LoVo (cell line): ENCODE data around the gene POLN.

ENCODE experiments used
- DNase-seq: peaks from one replicate; pipeline ENCODE4 v3.0.0-alpha.2; 2016; ENCODE audit warnings: low spot score

Gene POLN

DNA sequence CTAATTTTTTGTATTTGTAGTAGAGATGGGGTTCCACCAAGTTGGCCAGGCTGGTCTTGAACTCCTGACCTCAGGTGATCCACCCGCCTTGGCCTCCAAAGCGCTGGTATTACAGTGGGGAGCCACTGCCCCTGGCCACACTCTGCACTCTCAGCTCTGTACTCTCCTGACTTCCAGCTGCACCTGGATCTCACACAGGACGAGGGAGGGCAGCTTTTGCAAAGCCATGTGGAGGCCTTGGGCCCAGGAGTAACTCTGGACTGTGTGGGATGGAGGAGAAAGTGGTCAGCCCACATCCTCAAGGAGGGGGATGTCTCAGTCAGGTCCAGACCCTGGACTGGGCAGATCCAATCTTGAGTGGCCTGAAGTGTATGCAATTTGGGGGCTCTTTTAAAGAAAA lies 159.8 kb downstream of the POLN start:
- DNase-seq = no peak

DNA sequence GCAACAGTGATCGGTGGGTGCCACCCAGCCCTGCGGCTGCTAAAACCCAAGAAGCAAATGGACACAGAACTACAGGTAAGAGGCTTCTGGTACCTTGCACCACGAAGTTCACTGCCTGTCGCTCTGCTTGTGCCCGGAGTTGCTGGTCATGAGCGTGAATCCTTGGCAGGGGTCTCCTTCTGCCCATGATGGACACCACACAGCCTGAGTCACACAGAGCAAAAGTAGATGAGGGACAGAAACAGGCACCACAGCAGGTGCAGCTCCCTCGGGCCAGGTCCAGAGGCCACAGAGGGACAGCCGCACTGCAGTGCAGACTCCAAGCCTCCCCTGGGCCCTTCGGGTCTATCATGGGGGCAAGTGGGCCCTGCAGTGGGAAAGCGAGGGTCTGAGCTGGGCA lies 160.4 kb downstream of the POLN start:
- DNase-seq = no peak

DNA sequence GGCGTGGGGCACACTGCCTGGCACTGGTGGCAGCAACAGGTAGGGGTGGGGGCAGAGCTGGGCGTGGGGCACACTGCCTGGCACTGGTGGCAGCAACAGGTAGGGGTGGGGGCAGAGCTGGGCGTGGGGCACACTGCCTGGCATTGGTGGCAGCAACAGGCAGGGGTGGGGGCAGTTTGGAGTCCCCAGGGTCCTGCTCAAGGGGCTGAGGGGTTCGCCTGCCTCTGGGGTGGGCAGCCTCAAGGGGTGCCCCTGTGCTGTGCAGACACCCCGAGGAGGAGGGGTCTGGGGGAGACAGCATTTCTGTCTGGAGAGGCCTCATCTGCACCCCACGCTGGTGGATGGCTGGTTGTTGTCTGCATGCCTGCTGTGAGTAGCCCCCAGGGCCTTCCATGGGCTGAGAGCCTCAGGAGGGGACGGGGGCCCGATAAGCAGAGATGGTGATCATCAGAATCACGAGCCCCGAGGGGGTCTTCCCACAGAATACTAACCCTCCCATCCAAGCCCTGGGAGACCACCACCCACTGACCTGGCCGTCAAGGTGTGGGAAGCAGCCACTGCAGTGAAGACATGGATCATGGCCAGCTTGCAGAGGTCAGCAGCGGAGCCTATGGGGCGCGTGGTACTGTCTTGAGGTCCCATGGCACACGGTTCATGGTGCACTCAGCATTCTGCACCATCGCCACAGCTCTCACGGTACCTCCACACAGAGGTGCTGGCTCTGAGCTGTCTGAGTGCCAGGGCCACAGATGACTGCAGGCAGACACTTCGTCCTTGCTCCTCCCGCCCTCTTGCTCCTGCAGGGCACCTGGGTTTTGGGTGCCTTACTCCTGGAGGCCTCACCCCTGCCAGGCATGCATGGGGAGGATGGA lies 161.3 kb downstream of the POLN start:
- DNase-seq = no peak

DNA sequence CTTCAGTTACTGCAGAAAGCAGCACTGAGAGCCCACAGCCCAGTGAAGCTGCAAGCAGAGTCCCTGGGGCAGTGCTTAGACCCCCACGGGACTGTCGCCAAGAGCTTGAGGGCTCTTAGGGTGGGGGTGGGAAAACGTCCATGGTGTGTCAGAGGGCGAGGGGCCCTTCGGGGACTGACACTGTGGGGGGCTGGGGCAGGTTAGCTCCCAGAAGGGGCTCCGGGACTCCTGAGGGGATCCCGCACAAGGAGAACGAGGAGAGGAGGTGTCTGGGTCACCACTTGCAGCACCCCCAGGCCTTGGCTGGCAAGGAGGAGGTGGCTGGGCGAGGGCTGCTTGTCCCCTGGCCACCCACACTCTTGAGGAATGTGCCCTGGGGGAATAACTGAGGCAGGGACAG lies 162.0 kb downstream of the POLN start:
- DNase-seq = no peak

DNA sequence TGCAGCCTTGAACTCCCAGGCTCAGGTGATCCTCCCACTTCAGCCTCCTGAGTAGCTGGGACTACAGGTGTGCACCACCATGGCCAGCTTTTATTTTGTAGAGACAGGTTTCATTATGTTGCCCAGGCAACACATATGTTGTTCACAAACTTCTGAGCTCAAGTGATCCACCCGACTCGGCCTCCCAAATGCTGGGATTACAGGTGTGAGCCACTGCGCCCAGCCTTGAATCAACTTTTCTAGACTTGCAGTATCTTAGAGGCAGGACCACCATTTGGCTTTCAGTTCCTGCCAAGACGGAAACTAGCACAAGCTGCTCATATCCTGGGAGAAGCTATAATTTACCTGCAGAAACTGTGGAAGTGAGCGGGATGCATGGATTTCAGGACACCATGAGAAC lies 162.9 kb downstream of the POLN start:
- no peak for DNase-seq

DNA sequence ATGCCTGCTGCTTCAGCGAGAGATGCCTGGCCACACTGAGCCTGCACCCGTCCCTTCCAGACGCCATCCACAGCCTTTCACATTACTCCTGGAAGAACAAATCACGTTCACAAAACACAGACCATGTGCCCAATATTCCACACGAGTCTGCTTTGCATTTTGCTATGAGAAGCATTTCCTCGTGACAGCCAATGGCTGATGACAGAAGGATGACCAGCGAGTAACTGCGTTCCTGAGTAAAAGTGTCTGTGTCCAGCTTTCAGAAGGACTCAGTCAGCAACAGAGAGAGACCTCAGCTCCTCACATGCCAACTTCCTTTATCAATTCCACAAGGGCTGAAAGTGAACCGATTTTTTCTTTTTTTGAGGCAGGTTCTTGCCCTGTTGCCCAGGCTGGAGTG lies 163.3 kb downstream of the POLN start:
- no peak for DNase-seq

DNA sequence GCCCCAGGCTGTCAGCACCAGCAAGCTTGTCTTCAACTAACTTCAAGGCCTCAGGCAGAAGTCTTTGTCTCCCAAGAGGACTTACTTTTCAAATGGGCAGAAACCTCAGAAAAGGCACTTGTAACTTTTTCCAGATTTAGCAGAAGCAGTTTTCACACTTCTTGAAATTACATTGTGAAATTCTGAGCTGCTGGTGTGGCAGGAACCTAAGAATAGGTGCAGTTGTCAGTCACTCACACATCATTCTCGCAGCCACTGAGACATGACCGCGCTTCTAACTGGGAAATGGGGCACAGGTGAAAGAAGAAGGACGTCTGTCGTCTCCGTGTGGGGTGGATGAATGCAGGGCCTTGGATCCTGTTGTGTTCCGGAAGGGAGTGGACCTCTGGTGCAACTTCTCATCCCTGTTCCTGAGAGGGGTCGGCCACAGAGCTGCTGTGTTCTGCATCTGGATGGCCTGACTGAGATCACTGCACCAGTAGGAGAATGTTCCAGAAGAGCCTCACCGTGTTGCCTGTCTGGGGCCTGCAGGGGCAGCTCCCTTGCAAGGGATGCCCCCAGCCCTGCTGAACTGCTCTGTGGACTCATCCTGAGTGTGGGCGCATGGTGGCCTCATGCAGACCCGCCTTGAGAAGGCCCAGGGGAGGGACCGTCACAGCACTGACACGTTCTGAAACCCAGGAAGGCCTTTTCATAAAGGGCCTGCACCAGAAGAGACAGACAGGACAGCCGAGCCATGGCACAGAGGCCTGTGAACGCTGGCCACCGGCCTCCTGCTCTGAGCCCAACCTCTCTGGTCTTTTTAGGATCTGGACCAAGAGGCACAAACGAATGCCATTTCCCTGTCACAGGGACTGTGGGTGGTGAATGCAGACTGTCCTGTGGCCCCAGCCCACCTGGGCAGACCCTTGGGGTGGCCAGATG lies 164.1 kb downstream of the POLN start:
- no peak for DNase-seq

DNA sequence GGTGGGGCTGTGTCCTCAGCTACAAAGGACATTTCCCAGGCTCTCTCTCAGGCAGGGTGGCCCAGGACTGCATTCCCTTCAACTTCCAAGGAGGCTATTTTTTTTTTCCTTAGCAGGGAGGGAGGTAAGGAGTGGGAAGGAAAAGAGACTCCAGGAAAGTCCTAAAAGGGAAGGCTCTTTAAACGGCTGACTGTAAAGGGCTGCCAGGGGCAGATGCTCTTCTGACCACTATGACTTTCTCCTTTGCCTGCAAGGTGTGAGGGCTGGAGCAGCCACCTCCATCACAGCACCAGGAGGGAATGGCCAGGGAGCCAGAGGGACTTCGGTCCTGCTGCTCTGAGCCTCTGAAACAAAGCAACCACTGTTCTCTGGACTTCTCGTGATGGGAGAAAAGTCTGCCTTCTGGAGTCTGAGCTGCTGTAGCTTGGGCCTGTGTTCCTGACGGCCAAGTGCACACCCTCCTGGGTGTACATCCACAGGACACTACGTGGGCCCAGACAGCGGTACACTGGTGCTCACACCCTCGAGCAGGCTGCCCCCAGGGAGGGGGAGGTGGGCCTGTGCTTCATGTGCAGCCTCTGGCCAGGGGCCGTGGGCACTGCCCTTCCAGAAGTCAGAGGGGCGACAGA lies 164.9 kb downstream of the POLN start:
- DNase-seq = no peak

DNA sequence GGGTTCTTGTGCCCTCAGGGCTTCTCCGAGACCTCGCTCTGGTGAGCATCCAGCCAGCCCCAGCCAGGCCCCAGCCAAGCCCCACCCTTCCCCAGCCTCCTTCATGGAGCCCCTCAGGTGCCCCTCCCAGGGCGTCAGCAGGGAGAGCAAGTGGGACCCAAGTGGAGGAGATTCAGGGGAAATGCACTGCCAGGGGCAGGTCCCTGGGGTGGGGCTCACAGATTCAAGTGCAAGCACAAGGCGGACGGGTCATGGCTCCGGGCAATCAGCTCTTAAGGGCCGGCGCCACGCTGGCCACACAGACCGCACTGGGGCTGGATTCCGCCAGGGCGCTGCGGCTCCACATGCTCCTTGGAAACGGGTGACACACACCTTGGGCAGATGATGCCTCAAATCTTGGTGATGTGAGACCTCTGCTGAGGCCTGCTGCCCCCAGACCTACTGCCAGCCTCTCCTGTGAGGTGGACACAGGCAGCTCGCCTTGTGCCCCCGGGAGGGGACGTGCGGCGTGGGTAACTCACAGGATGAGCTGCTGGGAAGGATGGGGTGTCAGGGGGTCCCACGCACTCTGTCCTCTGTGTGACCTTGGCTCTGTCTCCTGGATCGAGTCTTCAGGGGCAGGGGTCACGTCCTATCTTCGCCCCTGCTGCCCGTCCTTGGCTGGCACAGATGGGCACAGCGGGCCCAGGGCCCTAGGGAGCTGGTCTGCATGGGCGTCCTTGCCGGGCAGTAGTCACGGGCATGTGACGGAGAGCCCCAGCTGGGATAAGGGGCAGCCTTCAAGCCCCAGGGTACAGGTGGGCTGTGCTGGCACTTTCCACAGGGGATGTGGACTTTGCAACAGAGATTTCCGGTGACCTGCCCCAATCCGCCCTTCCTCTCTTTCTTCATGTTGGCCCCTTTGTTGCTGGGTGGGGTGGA lies 165.7 kb downstream of the POLN start:
- no peak for DNase-seq

DNA sequence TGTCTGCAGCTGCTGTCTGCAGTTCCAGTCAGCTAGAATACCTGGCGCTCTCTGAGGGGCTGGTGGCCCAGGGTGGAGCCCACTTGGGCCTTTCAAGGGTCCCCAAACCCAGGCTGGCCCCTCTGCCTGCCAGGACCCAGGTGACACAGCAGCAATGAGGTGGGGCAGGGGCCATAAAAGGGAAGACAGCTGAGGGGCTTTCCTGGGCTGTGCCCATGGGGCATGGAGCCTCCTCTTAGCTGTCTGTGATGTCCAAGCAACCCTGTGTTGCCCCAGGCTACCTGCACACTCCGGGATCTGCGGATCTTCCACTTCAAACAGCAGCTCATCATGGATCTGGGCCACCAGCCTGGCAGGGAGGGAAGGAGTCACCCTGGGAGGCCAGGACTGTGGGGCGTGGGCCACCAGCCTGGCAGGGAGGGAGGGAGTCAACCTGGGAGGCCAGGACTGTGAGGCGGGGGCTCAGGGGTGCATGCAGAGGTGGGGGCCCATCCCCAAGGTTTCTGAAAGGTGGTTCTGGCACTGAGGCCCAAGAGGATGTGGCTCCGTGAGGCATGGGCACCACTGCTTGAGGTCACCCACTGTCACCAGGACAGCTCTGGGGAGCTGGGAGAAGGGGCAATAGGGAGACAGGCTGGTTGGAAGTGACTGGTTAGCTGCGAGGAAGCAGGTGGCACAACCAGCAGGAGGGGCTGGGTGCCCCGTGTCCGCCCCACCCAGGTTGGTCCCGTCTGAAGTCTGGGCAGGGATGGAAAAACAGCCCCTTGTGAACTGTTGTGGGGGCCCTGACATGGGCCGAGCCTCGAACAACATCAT lies 166.5 kb downstream of the POLN start:
- DNase-seq = no peak

DNA sequence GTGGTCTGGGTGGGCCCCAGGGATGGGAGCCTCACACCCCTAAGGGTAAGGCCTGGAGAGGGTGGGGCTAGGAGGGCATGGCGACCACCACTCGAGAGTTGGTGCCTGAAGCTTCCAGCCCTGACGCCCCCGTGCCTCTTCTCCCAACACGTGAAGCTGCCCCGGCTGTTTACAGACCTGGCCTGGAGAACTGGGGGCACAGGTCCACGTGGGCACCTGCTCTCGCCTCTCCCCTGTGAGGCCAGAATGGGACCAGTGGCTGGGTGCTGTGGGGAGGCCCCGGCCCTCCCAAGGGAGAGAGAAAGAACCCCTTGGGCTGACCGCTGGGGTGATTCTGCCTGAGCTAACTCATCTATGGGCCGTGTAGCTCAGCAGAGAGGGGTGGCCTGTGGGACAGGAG lies 167.3 kb downstream of the POLN start:
- no peak for DNase-seq

DNA sequence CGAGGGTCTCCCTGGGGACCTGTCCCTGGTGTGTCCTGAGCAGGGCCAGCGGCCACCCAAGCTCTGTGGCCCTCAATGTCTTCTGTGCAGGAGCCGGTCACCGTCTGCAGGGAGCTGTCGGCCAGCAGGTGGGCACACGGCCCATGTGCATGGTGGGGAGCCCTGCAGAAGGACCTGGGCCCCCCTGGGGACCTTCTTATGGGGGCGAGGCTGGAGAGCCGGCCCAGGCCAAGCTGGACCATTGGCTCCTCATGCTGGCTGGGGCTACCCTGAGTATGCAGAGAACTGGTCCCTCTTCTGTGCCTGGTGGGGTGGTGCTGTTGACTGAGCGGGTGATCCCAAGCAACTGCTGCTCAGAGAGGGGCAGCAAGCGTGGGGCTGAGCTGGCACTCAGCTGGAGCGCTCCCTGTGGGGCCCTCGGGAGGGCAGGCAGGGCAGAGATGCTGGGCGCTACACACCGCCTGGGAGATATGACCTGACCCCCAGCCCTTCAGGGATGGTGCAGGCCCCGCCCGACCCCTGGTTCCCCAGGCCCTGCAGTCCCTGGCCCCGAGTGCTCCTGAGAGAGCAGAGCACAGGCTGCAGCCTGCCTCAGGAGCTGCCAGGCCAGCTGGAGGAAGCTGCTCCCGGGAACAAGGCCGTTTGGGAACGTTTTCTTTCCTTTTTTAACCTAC lies 168.0 kb downstream of the POLN start:
- DNase-seq = no peak

DNA sequence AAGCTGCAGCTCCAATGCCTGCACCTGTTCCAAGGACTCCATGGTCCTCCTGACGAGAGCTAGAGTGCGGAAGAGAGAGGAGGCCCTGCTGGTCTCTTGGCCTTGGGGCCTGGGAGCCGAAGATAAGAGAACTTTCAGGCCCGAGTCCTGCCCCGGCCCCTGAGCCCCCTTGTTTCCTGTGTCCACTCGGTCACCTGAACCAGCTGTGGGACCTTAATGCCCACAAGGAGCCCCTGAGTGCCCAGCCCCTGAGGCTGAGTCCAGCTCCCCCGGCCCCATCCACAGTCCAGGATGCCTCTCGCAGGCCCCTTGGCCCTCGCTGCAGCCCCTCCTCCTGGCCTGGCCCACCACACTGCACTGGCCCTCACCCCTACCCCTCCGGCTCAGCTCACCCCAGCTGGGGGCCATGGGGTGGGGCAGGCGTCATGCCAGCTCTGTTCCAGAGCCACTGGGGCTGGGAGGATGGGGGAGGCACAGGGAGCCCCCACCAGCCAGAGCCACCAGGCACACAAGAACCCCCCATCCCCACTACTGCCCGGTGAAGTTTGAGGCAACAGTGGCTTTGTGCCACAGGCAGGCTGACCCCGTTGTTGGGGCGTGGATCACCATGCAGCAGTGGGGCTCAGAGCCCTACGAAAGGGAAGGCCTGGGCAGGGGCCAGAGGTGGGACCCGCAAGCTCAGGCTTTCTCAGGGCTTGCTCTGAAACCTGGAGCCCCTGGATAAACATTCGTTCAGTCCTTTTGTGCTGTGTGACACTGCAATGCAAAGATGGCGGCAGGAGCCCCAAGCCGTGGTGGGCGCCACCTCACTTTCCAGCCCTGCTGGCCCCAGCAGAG lies 168.7 kb downstream of the POLN start:
- no peak for DNase-seq

DNA sequence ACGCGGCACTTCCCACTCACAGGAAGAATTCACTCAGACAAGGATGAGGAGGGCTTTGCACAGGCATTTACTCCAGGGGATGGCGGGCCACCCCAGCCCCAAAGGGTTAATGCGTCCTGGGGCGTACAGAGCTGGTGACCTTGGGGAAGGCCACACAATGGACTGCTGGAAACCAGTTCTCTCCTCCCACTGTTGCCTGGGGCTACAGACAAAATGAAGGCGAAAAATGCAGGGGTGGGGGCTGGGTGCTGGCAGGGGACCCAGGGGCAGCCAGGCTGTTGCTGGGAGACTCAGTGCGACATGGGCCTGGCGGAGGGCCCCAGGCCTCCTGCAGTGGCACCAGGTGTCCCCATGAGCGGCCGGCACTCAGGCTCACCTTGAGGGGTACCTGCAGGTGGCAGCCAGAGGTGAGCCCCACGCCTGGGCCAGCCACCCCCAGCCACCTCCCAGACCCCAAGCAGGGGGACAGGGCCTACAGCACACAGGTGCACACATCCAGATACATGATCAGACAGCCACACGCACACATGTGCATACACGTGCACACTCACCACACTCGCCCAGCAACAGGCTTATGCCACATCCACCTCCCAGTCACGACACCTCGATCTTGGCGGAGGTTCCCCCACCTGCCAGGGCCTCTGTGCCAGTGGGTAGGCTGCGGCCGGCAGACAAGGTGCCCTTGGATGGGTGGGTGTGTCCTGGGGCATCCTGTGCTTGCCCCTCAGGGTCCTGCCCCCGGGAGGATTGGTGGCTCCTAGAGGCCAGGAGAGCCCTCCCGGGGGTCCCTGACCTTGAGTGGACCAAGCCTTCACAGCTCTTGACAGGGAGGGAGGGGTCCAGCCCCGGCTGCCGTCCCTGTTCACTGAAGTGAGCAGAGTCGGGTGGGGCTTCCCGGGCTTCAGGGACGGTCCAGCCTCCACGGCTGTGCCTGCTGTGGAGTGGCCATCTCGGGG lies 169.7 kb downstream of the POLN start:
- no peak for DNase-seq

DNA sequence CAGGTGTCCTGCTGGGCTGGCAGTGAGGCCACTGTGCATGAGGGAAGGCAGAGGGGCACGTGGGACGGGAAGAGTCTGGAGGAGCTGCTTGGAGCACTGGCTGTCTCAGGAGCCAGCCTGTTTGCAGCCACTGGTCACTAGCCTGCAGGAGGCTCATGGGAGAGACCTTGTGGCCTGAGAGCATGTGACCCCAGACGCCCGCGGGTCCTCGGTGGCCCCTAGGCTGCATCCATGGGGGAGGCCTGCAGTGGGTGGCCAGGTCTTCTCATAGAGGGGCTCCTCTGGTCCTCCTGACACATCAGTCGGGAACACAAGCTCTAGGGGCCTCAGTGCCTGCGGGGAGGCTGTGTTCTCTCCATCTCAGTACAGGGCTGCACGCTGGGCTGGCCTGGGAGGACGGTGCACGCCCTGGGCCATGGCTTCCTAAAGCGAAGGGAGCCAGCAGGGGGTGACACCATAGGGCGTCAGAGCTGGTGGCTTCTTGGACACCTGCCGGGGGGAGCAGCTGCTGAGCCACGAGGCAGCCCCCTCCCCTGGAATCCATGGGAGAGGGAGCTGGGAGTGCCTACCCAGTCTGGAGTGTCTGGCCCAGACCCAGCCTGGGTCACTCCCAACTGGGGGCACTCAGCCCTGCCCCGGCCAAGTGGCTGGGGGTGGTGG lies 170.5 kb downstream of the POLN start:
- no peak for DNase-seq

DNA sequence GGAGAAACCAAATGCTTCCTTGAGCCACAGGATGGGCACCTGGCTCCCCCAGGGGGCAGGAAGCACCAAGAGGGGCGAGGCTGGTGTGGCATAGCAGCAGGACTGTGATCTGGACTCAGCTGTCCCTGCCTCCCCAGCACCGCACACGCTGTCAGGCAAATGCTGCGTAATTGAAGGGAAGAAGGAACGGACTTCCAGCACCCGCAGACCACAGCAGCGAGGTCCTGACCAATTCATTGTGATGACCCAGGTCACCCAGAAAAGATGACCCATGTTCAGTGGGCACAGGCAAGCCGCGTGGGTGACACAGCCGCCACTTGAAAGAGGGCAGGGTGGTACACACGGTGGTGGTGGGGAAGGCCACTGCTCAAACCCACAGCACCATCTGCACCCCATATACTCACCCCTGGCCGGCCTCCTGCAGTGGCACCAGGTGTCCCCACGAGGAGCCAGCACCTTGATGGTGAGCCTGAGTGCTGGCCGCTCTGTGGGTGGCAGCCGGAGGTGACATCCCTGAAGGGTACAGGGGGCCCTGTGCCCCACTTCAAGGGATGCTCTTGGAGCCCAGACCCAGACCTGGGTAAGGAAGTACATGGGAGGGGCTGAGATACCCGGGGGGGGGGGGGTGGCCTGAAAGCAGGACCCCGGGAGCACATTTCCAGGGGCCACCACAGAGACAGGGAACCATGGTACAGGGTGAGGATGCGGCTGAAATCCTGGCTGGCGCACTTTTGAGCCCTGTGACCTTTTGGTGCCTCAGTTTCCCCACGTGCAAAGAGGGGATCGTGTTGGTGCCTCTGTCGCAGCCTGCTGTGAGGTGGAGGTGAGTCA lies 171.3 kb downstream of the POLN start:
- no peak for DNase-seq

DNA sequence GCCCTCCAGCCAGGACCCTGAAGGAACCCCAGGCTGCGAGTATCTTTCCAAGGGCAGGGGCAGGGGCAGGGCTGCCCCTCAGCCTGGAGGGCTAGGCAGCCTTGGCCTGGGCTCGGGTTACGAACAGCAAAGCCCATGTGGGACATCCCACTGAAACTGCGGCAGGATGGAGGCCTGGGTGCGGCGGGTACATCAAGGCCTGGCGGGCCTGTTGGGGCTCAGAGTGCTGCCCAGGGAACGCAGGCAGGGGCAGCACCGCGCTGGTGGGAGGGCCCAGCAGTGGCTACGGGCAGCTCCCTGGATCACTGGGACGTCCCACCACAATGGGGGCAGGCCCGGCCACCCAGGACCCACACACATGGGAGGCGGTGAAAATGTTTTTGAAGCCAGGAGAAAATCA lies 171.9 kb downstream of the POLN start:
- DNase-seq = no peak
